IPS DF 4.7 (cell line): ENCODE measurements around the gene SYT12.

Experiments used
- DNase-seq: peaks from one replicate; pipeline ENCODE4 v3.0.0-alpha.2; 2013; ENCODE audit warnings: low spot score; ENCODE audit errors: extremely low read depth

SYT12 gene

DNA sequence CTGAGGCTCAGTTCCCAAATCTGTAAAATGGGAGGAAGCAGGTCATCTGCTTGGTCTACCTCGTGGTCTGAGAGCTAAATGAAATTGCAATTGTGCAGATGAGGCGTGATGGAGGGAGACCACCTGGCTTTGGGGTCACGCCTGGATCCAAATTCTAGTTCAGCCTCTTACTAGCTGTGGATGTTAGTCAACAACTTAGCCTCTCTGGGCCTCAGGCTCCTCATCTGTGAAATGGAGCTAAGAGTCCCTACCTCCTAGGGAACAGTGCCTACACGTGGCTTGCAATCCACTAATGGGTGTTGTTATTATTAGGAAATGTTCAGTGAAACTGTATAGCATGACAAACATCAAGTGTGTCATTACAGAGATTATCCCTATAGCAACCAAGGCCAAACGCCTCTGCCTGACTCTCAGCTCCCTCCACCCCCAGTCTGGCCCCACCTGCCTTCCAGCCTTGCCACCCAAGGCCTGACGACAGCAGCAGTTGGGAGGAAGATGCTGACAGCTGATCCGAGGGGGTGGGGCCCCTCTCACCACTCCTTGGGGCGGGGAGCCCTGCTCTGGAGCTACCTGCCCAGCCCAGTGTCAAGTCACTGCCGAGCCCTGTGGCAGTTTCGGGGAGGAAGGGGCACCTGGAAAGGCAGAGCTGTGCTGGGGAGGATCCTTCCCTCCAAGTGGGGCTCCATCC, 32.0 kb downstream of the SYT12 start:
- no peak for DNase-seq

DNA sequence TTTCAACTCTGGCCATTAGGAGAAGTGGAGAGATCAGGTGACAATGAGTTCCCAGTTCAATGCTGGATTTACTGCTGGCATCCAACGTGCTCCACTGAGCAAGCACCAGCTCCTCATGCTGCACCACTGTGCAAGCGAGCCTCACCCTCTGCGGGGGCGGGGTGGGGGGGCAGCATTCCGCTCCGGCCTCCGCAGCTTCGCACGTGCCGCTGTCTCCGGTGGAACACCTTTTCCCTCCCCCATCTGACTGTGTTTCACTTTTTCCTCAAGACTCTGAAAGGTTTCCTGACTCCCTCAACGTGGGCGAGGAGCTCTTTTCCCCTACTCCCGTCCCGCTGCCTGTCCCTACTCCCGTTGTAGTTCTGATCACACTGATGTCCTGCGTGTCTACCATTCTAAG, 32.9 kb downstream of the SYT12 start:
- DNase-seq, result no peak

DNA sequence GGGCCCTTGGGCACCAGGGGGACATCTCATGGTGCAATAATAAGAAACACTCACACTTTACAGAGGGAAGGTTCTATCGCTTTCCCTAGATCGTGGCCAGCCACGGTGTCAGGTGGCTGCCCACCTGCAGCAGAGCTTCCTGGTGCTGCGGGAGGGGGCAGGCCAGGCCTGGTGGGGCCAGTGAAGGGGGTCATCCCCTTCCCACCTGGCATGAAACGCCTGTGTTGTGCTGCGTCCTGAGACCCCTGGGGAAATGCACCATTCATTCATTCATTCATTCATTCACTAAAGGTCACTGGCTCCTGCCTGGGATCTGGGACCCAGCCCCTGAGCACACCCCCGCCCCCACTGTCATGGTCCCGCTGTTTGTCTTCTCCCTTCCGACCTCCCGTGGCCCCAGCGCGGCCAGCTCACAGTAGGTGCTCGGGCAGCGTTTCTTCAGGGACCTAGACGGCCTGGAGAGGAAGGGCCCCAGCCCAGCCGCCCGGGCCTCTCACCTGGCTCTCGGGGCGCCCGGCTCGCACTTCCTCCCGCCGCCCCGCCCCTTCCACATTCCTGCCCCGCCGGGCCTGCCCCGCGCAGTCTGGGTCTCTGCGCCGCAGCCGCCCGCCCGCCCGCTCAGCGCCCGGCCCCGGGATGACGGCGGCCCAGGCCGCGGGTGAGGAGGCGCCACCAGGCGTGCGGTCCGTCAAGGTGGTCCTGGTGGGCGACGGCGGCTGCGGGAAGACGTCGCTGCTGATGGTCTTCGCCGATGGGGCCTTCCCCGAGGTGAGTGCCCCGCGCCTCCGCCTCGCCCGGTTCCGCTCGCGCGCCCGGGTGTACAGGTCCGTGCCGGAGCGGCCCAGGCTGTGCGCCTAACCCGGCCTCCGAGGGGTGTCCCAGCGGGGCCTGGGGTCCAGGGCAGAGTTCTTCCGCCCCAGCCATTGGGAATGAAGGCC, 33.6 kb downstream of the SYT12 start, which contains the start of gene RHOD:
TSS of gene RHOD (plus strand) at position 581 of the 938 bp plus-strand sequence. CDS start at position 637, 56 bp downstream.
- no peak for DNase-seq

DNA sequence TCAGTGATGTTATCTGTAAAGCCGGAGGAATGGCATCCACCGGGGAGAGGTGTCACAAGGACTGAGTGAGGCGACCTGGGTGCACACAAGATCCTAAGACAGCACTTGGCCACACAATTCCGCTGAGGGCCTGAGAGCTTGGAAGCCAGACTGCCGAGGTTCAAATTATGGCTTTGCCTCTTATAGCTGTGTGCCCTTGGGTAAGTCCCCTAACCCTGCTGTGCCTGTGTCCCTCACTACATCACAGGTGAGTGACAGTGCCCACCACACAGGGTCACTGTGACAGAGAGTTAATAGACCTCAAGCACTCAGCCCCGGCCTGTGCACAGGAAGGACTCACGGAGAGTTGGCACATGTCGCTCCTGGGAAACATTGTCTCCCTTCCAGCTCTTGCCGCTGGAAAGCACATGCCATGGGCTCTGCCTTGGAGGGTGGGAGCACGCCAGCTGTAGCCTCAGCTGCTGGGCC, 34.3 kb downstream of the SYT12 start:
- no peak for DNase-seq

DNA sequence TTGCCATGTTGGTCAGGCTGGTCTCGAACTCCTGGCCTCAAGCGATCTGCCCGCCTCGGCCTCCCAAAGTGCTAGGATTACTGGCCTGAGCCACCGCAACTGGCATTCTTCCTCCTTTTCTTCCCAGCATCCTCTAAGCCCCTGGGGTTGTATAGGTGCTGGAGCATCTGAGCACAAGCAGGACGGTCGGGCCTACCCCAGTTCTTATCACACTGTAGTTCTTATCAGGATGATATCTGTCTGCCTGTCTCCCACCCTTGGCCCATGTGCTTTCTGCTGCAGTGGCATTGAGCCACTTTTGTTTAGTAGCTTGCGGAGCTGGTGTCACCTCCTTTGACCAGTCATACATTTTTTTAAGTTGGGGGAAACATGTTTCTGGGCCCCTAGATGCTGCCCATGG, 35.6 kb downstream of the SYT12 start:
- DNase-seq, result no peak

DNA sequence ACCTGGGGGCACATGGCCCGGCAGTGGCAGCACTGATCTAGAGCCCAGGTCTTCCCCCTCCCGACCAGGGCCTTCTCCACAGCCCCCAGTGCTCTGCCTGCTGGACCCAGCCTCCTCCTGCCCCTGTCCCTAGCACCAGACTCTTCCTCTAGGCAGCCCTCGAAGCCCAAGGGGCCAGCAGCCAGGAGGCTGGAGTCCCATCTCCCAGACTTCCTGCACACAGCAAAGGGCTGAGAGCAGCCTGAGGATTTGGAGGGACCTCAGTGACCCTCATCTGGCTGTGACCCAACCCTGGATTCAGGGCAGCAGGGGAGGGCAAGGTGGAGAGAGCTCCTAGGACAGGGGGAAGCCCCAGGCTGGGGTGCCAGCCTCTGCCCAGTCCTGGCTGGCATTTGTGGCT, 36.7 kb downstream of the SYT12 start:
- DNase-seq, result no peak

DNA sequence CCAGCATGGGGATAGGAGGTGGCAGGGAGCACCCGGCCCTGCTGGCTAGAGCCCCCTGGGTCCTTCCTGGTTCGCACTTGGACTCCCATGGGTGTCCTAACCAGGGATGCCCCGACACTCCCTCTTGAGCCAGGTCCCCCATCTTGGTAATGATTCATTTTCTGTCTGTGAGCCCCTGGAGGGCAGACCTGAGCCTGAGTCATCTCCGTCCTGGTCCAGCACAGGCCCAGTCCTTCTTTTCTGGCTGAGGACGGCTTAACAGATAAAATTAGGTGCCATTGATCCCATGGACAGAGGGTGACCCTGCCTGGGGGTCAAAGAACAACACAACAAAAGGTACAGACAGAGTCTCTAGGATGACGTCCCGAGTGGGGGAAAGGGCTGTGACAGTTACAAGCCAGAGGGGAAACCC, 37.2 kb downstream of the SYT12 start:
- no peak for DNase-seq

DNA sequence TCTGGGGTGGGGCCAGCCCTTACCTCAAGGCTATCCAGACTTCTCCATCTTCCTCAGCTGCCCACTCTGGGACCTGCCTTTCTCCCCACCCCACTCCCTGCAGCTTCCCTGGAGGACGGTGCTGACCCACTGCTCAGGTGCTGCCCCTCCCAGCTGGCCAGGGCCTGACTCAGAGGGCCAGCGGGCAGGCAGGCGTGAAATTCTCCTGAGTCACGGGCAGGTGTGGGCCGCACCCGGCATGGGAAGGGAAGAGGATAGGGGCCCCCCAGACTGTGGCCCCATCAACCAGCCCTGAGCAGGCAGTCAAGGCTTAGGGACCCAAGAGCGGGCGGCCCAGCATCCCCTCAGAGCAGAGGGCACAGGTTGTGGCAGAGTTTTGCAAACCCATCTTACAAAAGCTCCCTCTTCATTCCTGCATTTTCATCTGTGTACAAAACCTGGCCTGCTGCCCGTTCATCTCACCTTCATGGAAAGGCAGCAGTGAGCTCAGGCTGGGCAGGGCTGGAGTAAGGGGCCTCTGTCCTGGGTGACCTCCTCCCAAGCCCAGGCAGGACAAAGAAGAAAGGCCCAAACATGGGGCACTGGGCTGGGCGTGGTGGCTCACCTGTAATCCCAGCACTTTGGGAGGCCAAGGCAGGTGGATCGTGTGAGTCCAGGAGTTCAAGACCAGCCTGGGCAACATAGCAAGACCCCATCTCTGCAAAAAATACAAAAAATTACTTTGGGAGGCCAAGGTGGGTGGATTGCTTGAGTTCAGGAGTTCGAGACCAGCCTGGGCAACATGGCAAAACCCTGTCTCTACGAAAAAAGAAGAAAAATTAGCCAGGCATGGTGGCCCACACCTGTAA, 39.8 kb downstream of the SYT12 start:
- no peak for DNase-seq

DNA sequence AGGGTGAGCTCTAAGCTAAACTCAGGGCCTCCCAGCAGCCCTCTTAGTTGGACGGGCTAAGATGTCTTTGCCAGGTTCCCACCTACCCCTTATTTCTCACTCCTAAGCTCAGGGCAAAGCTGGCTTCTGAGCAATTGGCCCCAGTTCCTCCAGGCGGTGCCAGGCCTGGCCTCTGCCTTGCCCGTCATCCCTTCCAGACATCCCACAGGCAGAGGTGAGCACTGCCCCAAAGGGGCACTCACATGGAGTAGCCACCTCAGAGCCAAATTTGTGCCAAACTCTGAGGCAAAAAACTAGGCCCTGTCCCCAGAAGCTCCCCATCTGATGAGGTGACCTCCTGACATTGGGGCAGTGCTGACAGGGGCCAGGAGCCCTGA, 43.4 kb downstream of the SYT12 start:
- no peak for DNase-seq

DNA sequence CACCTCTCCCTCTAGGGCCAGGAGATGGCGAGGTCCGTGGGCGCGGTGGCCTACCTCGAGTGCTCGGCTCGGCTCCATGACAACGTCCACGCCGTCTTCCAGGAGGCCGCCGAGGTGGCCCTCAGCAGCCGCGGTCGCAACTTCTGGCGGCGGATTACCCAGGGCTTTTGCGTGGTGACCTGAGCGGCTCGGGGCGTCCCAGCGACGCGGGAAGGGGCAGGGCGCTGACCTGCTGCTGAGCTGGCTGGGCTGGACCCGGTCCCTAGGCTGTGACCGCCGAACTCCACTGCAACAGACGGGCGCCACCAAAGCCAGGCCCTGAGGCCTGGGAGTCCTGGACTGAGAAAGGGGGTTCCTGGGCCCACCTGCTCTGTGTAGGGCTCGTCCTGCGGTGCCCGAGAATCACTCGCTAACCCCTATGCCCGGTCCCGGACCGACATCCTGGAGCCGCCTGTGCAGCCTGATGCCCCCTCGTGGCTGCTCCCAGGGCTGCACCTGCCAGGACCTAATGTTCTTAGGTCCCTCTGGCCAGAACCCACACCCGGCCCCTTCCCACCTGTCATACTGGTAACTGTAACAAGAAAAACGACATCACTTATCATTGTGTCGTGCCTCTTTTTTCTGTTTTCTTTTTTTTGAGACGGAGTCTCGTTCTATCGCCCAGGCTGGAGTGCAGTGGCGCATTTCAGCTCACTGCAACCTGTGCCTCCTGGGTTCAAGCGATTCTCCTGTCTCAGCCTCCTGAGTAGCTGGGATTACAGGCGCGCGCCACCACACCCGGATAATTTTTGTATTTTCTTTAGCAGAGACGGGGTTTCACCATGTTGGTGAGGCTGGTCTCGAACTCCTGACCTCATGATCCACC, 48.7 kb downstream of the SYT12 start:
- DNase-seq, result no peak

DNA sequence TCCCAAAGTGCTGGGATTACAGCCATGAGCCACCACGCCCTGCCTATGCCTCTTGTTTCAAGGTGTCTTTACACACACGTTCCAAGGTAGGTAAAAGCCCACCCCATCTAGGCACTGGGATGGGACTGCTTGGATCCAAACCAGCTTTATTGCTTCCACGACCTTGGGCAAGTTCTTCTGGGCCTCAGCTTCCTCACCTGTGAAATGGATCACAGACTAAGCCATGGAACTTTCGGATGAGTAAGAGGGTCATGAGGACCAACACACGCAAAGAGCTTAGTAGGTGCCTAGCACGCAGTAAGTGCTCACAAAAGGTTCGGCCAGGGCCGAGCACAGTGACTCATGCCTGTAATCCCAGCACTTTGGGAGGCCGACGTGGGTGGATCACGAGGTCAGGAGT, 49.4 kb downstream of the SYT12 start:
- no peak for DNase-seq

DNA sequence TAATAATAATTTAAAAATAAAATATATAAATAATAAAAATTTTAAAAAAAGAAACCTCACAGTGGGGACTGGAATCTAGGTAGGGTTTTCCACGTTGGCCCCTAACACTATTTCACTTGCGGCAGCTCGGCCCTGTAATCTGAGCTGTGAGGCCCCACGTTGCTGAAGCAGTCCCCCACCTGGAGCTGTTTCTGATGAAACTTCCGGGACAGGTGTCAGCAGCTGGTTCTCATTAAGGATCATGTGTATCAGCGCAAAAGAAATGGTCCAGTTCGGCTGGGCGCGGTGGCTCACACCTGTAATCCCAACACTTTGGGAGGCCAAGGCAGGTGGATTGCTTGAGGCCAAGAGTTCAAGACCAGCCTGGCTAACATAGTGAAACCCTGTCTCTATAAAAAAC, 51.0 kb downstream of the SYT12 start:
- DNase-seq, result no peak

DNA sequence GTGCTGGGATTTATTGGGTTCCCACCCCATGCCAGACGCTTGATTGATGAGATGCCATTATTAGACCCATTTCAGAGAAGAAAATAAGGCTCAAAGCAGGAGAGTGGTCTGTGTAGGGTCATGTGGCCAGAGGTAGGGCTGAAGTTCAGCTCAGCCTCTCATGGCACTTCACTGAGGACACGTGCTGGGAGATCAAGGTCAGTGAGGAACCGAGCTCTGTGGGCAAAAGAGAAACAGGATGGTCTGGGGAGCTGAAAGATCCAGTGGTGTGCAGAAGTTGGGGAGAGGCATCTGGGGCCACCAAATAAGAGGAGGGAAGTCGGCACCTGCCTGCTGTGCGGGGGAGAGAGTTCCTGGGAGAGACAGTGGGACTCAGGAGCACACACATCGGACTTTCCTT, 53.3 kb downstream of the SYT12 start:
- no peak for DNase-seq

DNA sequence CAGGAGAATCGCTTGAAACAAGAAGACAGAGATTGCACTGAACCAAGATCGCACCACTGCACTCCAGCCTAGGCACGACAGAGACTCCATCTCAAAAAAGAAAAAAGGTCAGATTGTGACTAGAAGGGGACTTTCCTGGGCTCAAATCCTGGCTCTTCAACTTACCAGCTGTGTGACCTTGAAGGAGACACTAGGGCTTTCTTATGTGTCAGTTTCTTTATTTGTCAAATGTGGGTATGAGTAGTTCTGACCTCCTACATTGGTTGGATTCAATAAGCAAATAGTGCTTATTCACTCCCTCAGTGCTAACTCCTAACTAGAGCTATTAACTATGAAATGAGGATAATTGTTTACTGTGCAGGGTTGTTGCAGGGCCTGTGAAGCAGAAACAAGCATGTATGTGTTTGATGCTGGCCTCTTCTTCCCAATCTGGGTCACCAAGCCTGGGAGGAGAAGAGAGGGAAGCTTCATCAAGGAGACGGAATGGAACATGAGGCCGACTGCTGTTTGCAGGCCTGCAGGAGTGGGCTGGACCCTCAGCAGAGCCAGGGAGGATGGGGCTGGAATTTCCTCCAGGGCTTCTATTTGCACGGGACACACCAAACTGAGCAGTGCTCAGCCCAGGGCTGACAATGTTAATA, 56.3 kb downstream of the SYT12 start:
- DNase-seq, result no peak

DNA sequence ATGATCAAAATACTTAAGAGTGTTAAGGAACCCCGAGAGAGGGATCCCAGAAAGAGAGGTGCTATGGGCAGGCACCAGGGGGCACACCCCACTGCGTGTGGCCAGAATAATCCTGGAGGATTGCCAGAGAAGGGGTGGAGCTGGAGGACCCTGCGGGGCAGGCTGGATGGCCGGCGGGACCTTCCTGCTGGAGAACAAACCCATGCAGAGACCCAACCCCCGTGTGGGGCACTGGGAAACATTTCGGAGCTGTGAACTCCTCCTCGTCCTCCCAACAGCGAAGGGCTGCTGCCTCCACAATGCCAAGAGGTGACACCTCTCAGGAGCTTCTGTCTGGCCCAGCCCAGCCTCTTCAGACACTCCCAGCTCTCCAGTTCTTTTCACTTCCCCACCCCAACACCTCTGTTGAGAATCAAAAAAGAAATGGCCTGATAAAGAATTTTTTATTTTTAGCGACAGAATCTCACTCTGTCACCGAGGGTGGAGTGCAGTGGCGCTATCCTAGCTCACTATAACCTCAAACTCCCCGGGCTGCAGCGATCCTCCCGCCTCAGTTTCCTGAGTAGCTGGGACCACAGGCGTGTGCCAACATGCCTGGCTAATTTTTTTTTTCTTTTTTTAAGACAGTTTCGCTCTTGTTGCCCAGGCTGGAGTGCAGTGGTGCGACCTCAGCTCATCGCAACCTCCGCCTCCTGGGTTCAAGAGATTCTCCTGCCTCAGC, 59.3 kb downstream of the SYT12 start:
- no peak for DNase-seq

DNA sequence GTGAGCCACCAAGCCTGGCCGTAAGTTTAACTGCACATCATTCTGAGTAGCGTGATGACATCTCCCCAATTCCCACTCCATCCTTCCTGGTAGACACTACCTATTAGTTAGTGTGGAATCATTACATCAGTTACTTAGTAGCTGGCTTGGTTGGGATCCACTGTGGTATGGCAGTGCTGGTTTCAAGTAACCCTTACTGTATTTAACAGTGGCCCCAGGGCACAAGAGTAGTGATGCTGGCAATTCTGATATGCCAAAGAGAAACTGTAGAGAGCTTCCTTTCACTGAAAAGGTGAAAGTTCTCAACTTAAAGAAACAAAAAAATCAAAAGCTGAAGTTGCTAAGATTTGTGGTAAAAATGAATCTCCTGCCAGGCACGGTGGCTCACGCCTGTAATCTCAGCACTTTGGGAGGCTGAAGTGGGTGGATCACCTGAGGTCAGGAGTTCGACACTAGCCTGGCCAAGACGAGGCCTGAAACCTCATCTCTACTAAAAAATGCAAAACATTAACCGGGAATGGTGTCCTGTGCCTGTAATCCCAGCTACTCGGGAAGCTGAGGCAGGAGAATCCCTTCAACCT, 60.9 kb downstream of the SYT12 start:
- no peak for DNase-seq

DNA sequence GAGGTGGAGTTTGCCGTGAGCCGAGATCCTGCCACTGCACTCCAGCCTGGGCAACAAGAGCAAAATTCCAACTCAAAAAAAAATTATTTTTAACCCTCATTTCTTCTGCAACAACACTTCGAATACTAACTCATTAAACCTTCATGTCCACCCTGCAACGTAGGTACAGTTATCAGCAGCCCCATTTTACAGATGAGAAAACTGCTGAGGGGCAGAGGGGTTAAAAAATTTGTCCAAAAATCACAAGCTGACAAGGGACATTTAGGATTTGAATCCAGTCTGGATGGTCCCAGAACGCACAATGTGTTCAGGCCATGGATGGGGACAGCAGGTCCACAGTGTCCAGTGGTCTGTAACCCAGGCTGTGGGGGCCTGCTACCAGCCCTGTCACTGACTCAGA, 62.7 kb downstream of the SYT12 start:
- no peak for DNase-seq

DNA sequence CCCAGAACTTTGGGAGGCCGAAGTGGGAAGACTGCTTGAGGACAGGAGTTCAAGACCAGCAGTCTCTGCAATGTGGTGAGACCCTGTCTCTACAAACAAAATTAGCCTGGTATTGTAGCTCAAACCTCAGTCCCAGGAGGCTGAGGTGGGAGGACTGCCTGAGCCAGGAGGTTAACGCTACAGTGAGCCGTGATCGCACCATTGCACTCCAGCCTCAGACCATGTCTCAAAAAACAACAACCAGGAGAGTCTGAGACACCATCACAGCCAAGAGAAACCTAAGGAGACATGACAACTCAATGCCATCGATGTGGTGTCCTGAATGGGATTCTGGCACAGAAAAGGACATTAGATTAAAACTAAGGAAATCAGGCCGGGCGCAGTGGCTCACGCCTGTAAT, 67.8 kb downstream of the SYT12 start:
- DNase-seq, result no peak

DNA sequence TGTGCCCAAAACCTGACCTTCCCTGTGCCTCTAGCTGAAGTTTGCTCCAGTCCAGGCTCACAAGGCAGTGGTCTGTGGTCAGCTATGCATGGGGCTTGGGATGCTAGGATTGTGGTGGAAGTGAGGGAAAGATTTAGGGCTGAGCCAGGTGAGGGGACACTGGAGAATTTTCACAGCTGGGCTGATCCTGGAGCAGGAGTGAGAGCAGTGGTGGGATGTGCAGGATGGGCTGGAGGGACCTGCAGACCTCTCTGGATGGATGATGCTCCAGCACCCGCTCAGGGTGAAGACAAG, 72.2 kb downstream of the SYT12 start:
- no peak for DNase-seq
